H1 (cell line): ENCODE measurements around the gene TNPO2.

Source experiments
- BCL11A ChIP-seq, 2 experiments: IDR thresholded peaks; one replicate each; pipeline ENCODE4 v1.6.1; 2011; ENCODE audit warnings: low read depth in 2 of 2, low read length in 2 of 2, mild to moderate bottlenecking in 2 of 2
- CREB1 ChIP-seq: IDR thresholded peaks from 2 replicates; pipeline ENCODE4 v1.6.1; 2012; ENCODE audit warnings: inconsistent platforms
- CTCF ChIP-seq, 3 experiments: IDR thresholded peaks; 1 replicate in 2 of 3; 2 replicates in 1 of 3; pipeline versions ENCODE4 v1.5.1 to v1.6.1; 2011; ENCODE audit warnings: low read length in 3 of 3, mild to moderate bottlenecking in 3 of 3, inconsistent platforms in 2 of 3, low read depth in 1 of 3, moderate library complexity in 1 of 3; ENCODE audit not compliant: insufficient read depth in 1 of 3; ENCODE audit errors: control extremely low read depth in 1 of 3
- EZH2 ChIP-seq: fragments of 200-600 bp; sonication (generic); IDR thresholded peaks from 2 replicates; pipeline ENCODE4 v1.7.1; 2012; ENCODE audit warnings: low read depth, mild to moderate bottlenecking, moderate library complexity, low read length, inconsistent platforms; ENCODE audit not compliant: severe bottlenecking
- FOSL1 ChIP-seq: IDR thresholded peaks from 2 replicates; pipeline ENCODE4 v1.6.1; 2011; ENCODE audit warnings: mild to moderate bottlenecking, low read depth, low read length, moderate library complexity; ENCODE audit not compliant: insufficient read depth
- KDM5A ChIP-seq: fragments of 200-600 bp; IDR thresholded peaks from 2 replicates; pipeline ENCODE4 v1.7.1; 2012; ENCODE audit warnings: mild to moderate bottlenecking, low read length, inconsistent platforms, mixed read lengths
- POLR2A ChIP-seq, 2 experiments: IDR thresholded peaks; 1 replicate in 1 of 2; 2 replicates in 1 of 2; pipeline ENCODE4 v1.6.1; 2011; ENCODE audit warnings: low read depth in 2 of 2, low read length in 2 of 2, mild to moderate bottlenecking in 2 of 2; ENCODE audit errors: control extremely low read depth in 1 of 2
- RFX5 ChIP-seq: IDR thresholded peaks from 2 replicates; pipeline ENCODE4 v1.6.1; 2011; ENCODE audit warnings: low read depth, low read length, improper control_type of control experiment, borderline replicate concordance
- SRF ChIP-seq: IDR thresholded peaks from 2 replicates; pipeline ENCODE4 v1.6.1; 2011; ENCODE audit warnings: mild to moderate bottlenecking, low read depth, low read length, moderate library complexity

GRCh38 chr19:12766051-12766521 is 42.4 kb upstream of the TNPO2 start:
- TF ChIP-seq POLR2A (IDR thresholded peaks at IDR 0.05; ENCODE audit: control extremely low read depth in 1 of 2, low read depth in 2 of 2, low read length in 2 of 2) (no peak), RFX5 (no peak), EZH2 (no peak), CTCF (IDR thresholded peaks at IDR 0.05; ENCODE audit: control extremely low read depth in 1 of 3, insufficient read depth in 1 of 3, low read depth in 1 of 3, low read length in 3 of 3) (no peak), FOSL1 (no peak), SRF (no peak), BCL11A (IDR thresholded peaks at IDR 0.05; ENCODE audit: low read depth in 2 of 2, low read length in 2 of 2) (no peak), KDM5A (no peak), CREB1 (no peak)
